ENCODE data around the gene PRKN. TPM values are rescaled to one million over a fixed set of nuclear protein-coding genes. Genes with fewer than 3 reads are reported as not detected.

PRKN gene
- total RNA-seq, 1 donor from 2014 or later = 1.2 TPM

- Histone ChIP-seq H3K27me3 (ENCODE audit: control insufficient read depth, insufficient read depth, low read length) (no peaks in the 10 kb centered on the region), H3K36me3 (ENCODE audit: control insufficient read depth, insufficient read depth, low read length) (no peaks in the 10 kb centered on the region), H3K4me3 (ENCODE audit: low read depth, low read length) (no peak overlapping the region)
- no peak for TF ChIP-seq CTCF (IDR thresholded peaks at IDR 0.05; ENCODE audit: insufficient read depth, low read length, poor library complexity, severe bottlenecking)
- DNase-seq (ENCODE audit: low read depth) = no peak
Observed at GRCh38 chr6:162313922-162314660, 413.5 kb downstream of the PRKN start.

- Histone ChIP-seq H3K36me3 (ENCODE audit: control insufficient read depth, insufficient read depth, low read length) (no peaks in the 10 kb centered on the region), H3K4me3 (ENCODE audit: low read depth, low read length) (no peak overlapping the region), H3K27me3 (ENCODE audit: control insufficient read depth, insufficient read depth, low read length) (no peaks in the 10 kb centered on the region)
- no peak for DNase-seq (ENCODE audit: low read depth)
- no peak for TF ChIP-seq CTCF (IDR thresholded peaks at IDR 0.05; ENCODE audit: insufficient read depth, low read length, poor library complexity, severe bottlenecking)
Observed at GRCh38 chr6:162307865-162308264, 419.7 kb downstream of the PRKN start.

- TF ChIP-seq CTCF (IDR thresholded peaks at IDR 0.05; ENCODE audit: insufficient read depth, low read length, poor library complexity, severe bottlenecking) = no peak
Observed at GRCh38 chr6:162306616-162307015, 420.9 kb downstream of the PRKN start.

GRCh38 chr6:162301128-162301527 lies 426.4 kb downstream of the PRKN start:
- TF ChIP-seq CTCF (IDR thresholded peaks at IDR 0.05; ENCODE audit: insufficient read depth, low read length, poor library complexity, severe bottlenecking) = no peak
- no peaks in the 10 kb centered on the region for H3K36me3 ChIP-seq (ENCODE audit: control insufficient read depth, insufficient read depth, low read length)
- H3K4me3 ChIP-seq (ENCODE audit: low read depth, low read length) = no peak overlapping the region
- DNase-seq (ENCODE audit: low read depth) = no peak
- no peaks in the 10 kb centered on the region for H3K27me3 ChIP-seq (ENCODE audit: control insufficient read depth, insufficient read depth, low read length)

More at GRCh38 chr6:162306616-162307015, 420.9 kb downstream of the PRKN start:
- Histone ChIP-seq H3K36me3 (ENCODE audit: control insufficient read depth, insufficient read depth, low read length) (no peaks in the 10 kb centered on the region), H3K27me3 (ENCODE audit: control insufficient read depth, insufficient read depth, low read length) (no peaks in the 10 kb centered on the region), H3K4me3 (ENCODE audit: low read depth, low read length) (no peak overlapping the region)
- DNase-seq (ENCODE audit: low read depth) = no peak

- H3K27me3 ChIP-seq (ENCODE audit: control insufficient read depth, insufficient read depth, low read length) = no peaks in the 10 kb centered on the region
- DNase-seq (ENCODE audit: low read depth) = no peak
- no peak overlapping the region for H3K4me3 ChIP-seq (ENCODE audit: low read depth, low read length)
- no peak for TF ChIP-seq CTCF (IDR thresholded peaks at IDR 0.05; ENCODE audit: insufficient read depth, low read length, poor library complexity, severe bottlenecking)
- no peaks in the 10 kb centered on the region for H3K36me3 ChIP-seq (ENCODE audit: control insufficient read depth, insufficient read depth, low read length)
Observed at GRCh38 chr6:162294029-162294428, 433.5 kb downstream of the PRKN start.

GRCh38 chr6:162292915-162293314 lies 434.7 kb downstream of the PRKN start:
- DNase-seq (ENCODE audit: low read depth) = no peak
- Histone ChIP-seq H3K27me3 (ENCODE audit: control insufficient read depth, insufficient read depth, low read length) (no peaks in the 10 kb centered on the region), H3K4me3 (ENCODE audit: low read depth, low read length) (no peak overlapping the region), H3K36me3 (ENCODE audit: control insufficient read depth, insufficient read depth, low read length) (no peaks in the 10 kb centered on the region)
- no peak for TF ChIP-seq CTCF (IDR thresholded peaks at IDR 0.05; ENCODE audit: insufficient read depth, low read length, poor library complexity, severe bottlenecking)

Data from kidney epithelial cell (primary cell).